Lower lobe of right lung (tissue), 2 donors: ENCODE results near the gene SH3RF1. TPM values are rescaled to one million over a fixed set of nuclear protein-coding genes. Genes with fewer than 3 reads are reported as not detected.

ENCODE experiments used
- ATAC-seq, 2 donors: fragments of 200-7000 bp; cut with Tn5 transposase; one replicate each; pipeline ENCODE4 v1.9.1; 2020 to 2022; ENCODE audit warnings: mild to moderate bottlenecking in 2 of 2, moderate library complexity in 2 of 2
- DNase-seq: peaks from one replicate; pipeline ENCODE4 v3.0.0-alpha.2; 2020
- H3K27ac ChIP-seq: fragments of 200-600 bp; one replicate; pipeline ENCODE4 v1.8.0; 2022
- H3K27me3 ChIP-seq: fragments of 200-600 bp; one replicate; pipeline ENCODE4 v1.8.0; 2022; ENCODE audit warnings: low read depth
- H3K36me3 ChIP-seq: fragments of 200-600 bp; one replicate; pipeline ENCODE4 v1.8.0; 2022; ENCODE audit warnings: mild to moderate bottlenecking
- H3K4me1 ChIP-seq: fragments of 200-600 bp; one replicate; pipeline ENCODE4 v1.8.0; 2022
- H3K4me3 ChIP-seq: fragments of 200-600 bp; one replicate; pipeline ENCODE4 v1.8.0; 2022; ENCODE audit warnings: mild to moderate bottlenecking
- H3K9me3 ChIP-seq: fragments of 200-600 bp; one replicate; pipeline ENCODE4 v1.8.0; 2022
- CTCF ChIP-seq: fragments of 200-600 bp; IDR thresholded peaks from one replicate; pipeline ENCODE4 v1.8.0; 2022; ENCODE audit warnings: antibody characterized with exemption, mild to moderate bottlenecking
- intact Hi-C: fragments of 100-400 bp; cut with DNase I; formaldehyde crosslinking; loops from one replicate; pipeline ENCODE4 v1.11.0; 2022
- total RNA-seq: library from RNA; stranded (reverse); fragmentation: NEBNext Ultra II Directional; extraction: Animal tissue kit (Norgen Biotek cat#: 25700); gene quantifications from one replicate; pipeline ENCODE4 v1.2.1, GENCODE V29; 2021
- donor health status: DM: no; HTN: yes; CAD: no; lungs with severe emphysema.

SH3RF1 gene
- total RNA-seq, 1 donor from 2014 or later, result 34.2 TPM

GRCh38 chr4:169174247-169174646 is 96.5 kb downstream of the SH3RF1 start:
- Histone ChIP-seq H3K4me3 (no peak overlapping the region), H3K27ac (no peak overlapping the region), H3K27me3 (no peaks in the 10 kb centered on the region), H3K4me1 (peaks cover 5% of the 10 kb centered on the region), H3K9me3 (no peaks in the 10 kb centered on the region), H3K36me3 (no peaks in the 10 kb centered on the region)
- ATAC-seq, result no peak
- TF ChIP-seq CTCF, result no peak
- intact Hi-C loops, result no loop called here
- no peak for DNase-seq

GRCh38 chr4:169167957-169168858 is 102.5 kb downstream of the SH3RF1 start:
- H3K27me3 ChIP-seq, result no peaks in the 10 kb centered on the region
- no peak for TF ChIP-seq CTCF
- H3K4me3 ChIP-seq, result no peak overlapping the region
- ATAC-seq (no peak), DNase-seq (no peak)
- no peak overlapping the region for H3K27ac ChIP-seq
- no peaks in the 10 kb centered on the region for H3K36me3 ChIP-seq
- no peaks in the 10 kb centered on the region for H3K9me3 ChIP-seq
- H3K4me1 ChIP-seq, result peaks cover 5% of the 10 kb centered on the region
- intact Hi-C loops, result no loop called here

GRCh38 chr4:169164669-169165415 is 105.9 kb downstream of the SH3RF1 start:
- H3K4me1 ChIP-seq, result peaks cover under 1% of the 10 kb centered on the region
- H3K9me3 ChIP-seq, result no peaks in the 10 kb centered on the region
- no peaks in the 10 kb centered on the region for H3K27me3 ChIP-seq
- no peaks in the 10 kb centered on the region for H3K36me3 ChIP-seq
- intact Hi-C loops, result no loop called here
- TF ChIP-seq CTCF, result no peak
- DNase-seq, result no peak
- H3K27ac ChIP-seq, result no peak overlapping the region
- no peak overlapping the region for H3K4me3 ChIP-seq
- ATAC-seq, result no peak

DNA sequence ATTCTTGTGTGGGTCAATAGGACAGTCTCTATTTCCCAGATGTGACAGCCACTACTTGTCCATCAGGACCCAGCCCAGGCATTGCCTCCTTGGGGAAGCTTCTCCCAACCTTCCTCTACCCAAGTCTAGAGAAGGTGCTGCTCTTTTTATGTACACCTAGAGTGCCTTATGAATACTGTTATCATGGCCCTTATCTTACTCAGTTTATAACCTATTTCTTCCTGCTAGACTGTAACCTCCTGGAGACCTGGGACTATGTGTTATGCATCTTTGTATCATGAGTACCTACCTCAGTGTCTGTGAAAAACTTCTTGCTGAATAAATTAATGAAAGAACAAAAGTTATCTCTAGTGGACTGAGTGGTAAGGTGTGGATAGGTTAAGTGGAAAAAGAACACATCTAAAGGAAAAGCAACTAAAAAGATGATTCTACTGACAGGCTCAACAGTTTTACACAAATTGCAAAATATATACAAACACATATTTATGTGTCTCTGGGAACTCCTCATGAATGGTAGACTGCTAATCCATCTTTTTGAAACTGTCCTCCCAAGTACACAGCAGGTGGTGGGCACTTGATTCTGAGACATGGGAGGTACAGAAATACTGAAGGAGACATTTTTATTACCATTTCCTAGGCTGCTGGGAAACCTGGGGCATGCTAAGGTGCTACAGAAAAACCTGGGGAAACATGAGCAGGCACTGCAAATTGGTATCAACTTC is 106.6 kb downstream of the SH3RF1 start:
- DNase-seq, result no peak
- Histone ChIP-seq H3K4me1 (peaks cover 6% of the 10 kb centered on the region), H3K27me3 (no peaks in the 10 kb centered on the region), H3K36me3 (no peaks in the 10 kb centered on the region), H3K4me3 (no peak overlapping the region), H3K27ac (no peak overlapping the region), H3K9me3 (no peaks in the 10 kb centered on the region)
- no peak for TF ChIP-seq CTCF
- ATAC-seq, result no peak
- intact Hi-C loops, result no loop called here

- intact Hi-C loops, result no loop called here
- no peak overlapping the region for H3K4me3 ChIP-seq
- H3K9me3 ChIP-seq, result no peaks in the 10 kb centered on the region
- H3K36me3 ChIP-seq, result no peaks in the 10 kb centered on the region
- no peak for TF ChIP-seq CTCF
- no peak overlapping the region for H3K27ac ChIP-seq
- DNase-seq (no peak), ATAC-seq (no peak)
- H3K27me3 ChIP-seq, result no peaks in the 10 kb centered on the region
- H3K4me1 ChIP-seq, result peaks cover 6% of the 10 kb centered on the region
Observed at GRCh38 chr4:169163495-169163894, 107.3 kb downstream of the SH3RF1 start.
